HG02885 (cell line): ENCODE results near the gene MRPS5.
A peak's percentile ranks its signal among the peaks of the same experiment; 100 is the strongest.
"Not testable (repeated sequence)": the region's sequence is repeated elsewhere in the genome, so short reads cannot be mapped to it uniquely, and the experiment has no call there.

Experiments
- ATAC-seq: cut with Tn5 transposase; IDR thresholded peaks from one replicate; pipeline ENCODE4 v1.9.1; 2021; ENCODE audit warnings: mild to moderate bottlenecking; ENCODE audit not compliant: unreplicated experiment, poor library complexity

The MRPS5 gene

GRCh38 chr2:95098273-95098672 is 23.3 kb downstream of the MRPS5 start:
- ATAC-seq: not testable (repeated sequence)

- no peak for ATAC-seq
Observed at GRCh38 chr2:95091885-95092555, 29.6 kb downstream of the MRPS5 start.

DNA sequence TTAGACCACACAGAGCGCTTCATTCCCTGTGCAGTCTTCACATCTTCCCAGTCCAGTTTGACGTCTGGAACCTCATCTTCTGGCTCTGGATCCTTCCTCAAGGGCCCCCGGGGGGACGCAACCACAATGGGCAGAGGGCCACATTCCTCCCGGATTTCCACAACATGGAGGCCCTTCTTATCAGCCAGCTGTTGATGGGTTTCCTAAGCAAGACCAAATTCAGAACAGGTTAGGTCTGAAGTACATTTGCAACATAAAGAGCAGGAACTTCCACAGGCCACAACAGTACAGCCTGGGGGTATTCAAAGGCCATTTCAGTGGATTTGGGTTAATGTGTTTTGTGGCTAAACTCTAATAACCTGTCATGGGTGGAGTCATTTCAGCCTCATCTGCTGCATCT is 34.2 kb downstream of the MRPS5 start:
- ATAC-seq: no peak

DNA sequence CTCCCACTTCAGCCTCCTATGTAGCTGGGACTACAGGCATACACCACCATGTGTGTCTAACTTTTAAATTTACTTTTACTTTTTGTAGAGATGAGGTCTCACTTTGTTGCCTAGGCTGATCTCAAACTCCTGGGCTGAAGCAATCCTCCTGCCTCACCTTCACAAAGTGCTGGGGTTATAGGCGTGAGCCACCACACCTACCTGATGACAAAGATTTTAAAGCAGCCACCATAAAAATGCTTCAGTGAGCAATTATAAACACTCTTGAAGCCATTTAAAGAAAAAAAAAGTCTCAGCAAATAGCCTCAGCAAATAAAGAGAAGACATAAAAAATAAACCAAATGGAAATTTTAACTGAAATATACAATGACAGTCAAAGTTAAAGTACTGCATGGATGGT is 35.6 kb downstream of the MRPS5 start:
- ATAC-seq: no peak

- ATAC-seq: no peak
Observed at GRCh38 chr2:95082477-95082876, 39.1 kb downstream of the MRPS5 start.

DNA sequence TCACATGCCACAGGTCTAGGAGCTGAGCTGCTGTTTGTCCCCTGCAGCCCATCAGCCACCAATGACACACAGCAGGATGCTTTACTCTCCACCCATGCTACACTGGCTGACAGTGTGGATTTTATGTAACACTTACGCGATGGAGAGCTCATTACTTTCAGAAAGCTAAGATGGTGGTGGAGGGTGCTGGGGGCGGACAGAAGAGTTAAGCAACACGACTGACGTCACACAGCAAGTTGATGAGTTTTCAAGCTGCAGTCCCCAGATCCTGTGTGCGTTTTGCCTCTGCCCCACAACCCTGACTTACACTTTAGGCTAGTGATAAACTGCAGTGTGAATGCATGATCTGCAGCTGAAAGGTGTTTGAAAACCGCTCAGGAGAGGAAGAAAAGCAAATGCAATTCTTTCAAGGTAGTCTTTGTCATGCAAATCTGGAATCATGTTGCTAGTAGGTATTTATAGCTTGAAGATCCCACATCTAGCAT is 42.4 kb downstream of the MRPS5 start:
- no peak for ATAC-seq

DNA sequence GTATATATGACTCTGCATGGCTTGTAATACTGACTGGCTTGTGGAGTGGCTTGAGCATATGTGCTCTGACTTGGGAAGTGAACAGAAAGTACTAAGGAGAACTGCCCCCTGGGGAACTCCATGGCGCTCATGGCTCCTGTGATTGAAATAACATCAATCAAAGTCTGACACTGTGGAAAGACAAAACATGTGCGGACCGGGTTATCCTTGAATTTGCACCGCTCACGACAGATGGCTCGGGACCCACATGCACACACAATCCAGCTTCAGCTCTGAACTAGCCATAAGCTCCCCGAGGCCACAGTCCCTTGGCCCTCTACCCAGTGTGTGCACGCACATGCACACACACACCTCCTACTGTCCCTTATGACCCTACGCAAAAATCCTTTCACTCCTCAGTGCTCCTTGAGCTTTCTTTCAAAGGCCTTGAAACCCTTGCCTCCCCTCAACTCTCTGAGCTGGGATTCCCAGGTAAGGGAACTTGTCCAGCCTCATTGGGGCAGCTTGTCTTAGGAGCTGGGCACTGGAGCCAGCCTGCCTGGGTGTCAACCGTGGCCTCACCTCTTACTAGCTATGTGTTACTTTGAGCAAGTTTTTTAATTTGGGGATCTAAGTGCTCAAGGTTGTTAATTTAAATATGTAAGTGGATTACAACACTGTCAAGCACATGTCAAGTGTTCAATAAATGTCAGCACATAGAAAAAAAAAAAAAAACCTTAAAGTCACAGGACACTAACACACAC is 43.6 kb downstream of the MRPS5 start:
- ATAC-seq: no peak

- ATAC-seq: no peak
Observed at GRCh38 chr2:95077530-95077825, 44.1 kb downstream of the MRPS5 start.

GRCh38 chr2:95076705-95077529 is 44.7 kb downstream of the MRPS5 start:
- ATAC-seq: peak; percentile 88

DNA sequence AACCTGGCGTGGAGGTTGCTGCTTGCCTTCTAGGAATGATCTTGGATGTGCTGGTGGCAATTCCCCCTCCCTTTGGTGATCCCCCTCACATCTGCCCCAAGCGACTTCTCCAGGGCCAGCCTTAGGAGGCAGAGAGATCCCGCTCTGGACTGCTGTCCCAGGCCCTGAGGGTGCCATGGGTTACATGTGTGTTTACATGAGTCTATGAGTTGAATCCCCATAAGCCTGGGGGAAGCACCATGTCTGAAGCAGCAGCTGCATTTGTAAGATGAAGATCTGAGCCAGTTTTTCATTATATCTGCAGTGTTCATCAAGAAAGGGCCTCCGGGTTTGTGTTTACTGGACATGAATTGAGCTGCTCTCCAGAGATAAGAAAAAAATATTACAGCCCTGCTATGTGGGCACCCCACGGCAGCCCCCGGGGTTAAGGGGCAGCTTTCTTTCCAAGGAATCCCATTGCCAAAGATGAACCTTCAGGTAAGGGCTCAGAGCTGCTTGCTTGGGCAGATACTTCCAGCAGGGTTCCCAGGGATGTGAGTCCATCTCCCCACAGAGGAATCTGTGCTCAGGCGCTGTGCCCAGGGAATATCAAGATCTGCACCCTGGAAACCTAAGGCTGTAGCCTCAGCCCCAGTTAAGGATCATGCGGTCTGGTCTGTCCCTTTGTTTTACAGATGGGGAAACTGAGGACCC is 46.0 kb downstream of the MRPS5 start:
- ATAC-seq: no peak

DNA sequence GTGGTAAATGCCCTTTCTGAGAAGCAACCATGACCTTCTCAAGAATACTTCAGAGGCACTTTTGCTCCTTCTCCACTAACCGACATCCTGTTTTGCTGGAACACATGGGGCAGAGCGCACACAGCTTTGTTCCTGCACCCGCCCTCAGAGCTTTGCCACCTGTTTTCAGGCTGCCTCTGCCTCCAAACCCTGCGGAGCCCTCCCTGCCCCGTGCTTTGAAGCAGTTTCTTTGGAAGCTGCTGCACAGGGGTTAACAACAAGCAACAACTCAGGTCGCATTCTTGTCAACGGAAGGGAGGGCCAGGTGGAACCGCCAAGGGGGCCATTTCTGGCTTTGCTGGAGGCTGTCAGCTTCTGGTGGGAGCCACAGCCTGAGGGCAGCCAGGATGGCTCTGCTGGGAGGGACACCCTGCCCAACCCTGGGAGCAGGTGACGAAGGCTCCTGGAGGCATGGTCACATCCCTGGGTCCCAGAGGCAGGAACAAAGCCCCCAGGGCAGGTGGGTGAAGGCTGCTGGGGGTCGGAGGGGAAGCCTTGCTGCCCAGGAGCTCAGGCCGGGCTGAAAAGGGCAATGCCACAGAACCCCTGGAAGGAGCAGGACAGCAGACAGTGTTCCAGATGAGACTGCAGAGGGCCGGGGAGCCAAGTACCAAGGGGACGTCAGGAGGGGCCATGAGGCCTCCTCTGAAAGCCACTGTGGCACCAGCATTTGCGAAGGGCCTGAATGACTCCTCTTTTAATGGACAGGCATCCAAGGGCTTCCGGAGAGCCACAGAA is 46.8 kb downstream of the MRPS5 start:
- ATAC-seq: no peak

- ATAC-seq: no peak
Observed at GRCh38 chr2:95073856-95074662, 47.5 kb downstream of the MRPS5 start.

DNA sequence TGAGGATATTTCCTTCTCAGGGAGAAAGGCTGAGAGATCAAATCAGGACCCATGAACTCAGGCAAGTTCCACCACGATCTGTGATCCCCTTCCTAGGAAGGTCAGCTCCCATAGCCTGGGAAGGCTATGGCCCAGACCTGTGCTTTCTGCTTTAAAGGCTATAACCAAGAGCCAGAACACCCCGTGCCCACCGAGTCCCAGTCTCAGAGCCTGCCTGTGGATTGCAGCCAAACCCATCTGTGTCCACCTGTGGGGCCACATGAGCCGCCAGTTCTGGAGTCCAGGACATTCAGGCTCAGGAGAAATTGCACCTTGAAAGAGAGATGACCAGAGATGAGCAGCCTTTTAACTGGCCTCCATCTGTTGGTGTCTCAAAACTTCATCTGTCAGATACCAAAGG is 49.2 kb downstream of the MRPS5 start:
- no peak for ATAC-seq

DNA sequence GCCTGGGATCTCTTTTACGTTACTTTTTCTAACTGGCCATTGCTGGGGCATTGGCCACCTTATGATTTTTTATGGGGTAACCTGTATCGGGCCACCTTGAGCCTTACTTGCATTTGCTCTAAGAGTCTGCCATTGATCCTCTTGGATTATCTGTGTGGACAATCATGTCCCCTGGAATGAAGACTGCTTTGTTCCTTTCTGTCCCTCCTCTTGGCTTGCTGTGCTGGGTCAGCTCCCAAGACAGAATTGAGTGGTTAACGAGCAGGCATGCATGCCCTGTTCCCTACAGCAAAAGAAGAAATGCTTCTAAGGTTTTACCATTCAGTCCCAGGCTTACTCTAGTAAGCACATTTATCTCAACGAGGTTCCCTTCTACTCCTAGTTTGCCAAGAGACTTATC is 49.8 kb downstream of the MRPS5 start:
- no peak for ATAC-seq

DNA sequence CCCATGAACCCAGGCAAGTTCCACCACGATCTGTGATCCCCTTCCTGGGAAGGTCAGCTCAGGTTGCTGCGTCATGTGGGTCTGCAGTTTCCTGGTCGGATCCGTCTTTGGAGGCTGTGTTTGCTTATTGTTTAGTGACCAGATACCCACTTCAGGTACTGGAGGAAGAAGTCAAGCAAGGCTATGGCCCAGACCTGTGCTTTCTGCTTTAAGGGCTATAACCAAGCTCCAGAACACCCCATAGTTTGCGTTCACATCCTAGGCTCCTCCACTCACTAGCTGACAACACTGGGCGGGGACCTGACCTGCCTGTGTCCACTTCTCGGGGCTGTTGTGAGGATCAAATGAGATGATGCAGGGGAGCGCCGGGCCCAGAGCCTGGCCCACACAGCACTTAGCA is 52.1 kb downstream of the MRPS5 start:
- no peak for ATAC-seq

DNA sequence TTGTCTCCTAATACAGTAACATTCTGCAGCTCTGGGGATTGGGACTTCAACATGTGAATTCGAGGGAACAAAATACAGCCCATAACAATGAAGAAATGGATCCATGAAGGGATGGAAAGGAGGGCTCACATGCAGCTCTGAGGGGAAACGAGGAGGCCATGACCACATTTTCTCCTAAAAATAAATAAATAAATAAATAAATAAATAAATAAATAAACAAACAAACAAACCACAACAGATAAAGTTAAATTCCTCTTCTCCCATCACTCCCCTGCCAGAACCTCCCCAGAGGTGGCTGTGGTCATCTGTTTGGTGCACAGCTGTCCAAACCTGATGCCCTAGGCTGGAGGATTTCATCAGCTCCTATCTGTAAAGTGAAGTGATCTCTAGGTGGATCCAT is 53.4 kb downstream of the MRPS5 start:
- no peak for ATAC-seq

DNA sequence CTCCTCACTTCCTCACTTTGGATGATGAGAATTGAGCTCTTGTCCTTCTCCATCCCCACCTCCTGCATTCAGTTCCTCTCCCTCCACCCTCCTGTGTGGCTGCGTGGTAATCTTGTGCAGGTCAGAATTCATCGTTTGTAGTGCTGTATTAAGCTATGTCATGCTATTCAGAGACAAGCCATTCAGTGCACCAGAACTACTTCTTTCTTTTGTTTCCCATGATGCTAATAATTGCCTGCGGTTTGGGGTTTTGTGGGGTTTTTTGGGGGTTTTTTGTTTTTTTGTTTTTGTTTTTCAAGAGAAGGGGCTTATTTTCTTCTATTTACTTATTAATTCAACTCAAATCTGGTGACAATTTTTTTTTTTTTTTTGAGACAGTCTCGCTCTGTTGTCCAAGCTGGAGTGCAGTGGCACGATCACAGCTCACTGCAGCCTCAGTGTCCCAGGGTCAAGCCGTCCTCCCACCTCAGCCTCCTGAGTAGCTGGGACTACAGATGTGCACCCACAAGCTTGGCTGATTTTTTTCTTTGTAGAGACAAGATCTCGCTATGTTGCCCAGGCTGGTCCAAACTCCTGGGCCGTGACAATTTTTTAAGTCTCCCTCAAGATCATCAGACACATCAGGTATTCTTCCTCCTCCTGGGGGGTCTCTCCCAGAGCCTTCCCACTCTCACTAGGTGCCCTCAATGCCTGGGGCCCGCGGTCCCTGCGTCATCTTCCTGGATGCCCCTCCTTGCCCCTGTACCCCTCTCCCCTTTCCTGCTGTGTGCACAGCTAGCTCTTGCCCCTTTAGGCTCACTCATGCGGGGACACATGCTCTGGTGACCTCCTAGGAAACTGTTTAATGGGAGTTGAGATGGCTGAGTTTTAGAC is 58.3 kb downstream of the MRPS5 start:
- peak; percentile 86 for ATAC-seq
